H9 (cell line): ENCODE data around the gene DOCK7. TPM values are rescaled to one million over a fixed set of nuclear protein-coding genes. Genes with fewer than 3 reads are reported as not detected.

Source experiments
- DNase-seq: peaks from one replicate; pipeline ENCODE4 v3.0.0-alpha.2; 2017
- H2AFZ ChIP-seq: one replicate; pipeline ENCODE4 v1.6.1; 2013; ENCODE audit warnings: mild to moderate bottlenecking, low read length, control low read depth, moderate library complexity
- H2AK5ac ChIP-seq: 2 replicates; pipeline ENCODE4 v1.6.1; 2013; ENCODE audit warnings: low read length, control low read depth, mixed read lengths; ENCODE audit not compliant: insufficient read length
- H2BK120ac ChIP-seq: one replicate; pipeline ENCODE4 v1.6.1; 2013; ENCODE audit warnings: low read depth, mild to moderate bottlenecking, low read length, control low read depth, inconsistent platforms; ENCODE audit not compliant: poor library complexity, severe bottlenecking
- H2BK12ac ChIP-seq: 2 replicates; pipeline ENCODE4 v1.6.1; 2013; ENCODE audit warnings: low read length, control low read depth, mixed read lengths, low read depth; ENCODE audit not compliant: insufficient read length
- H2BK15ac ChIP-seq: 2 replicates; pipeline ENCODE4 v1.6.1; 2013; ENCODE audit warnings: low read depth, low read length, control low read depth
- H2BK20ac ChIP-seq: one replicate; pipeline ENCODE4 v1.6.1; 2013; ENCODE audit warnings: low read depth, mild to moderate bottlenecking, low read length, control low read depth, inconsistent platforms; ENCODE audit not compliant: poor library complexity, severe bottlenecking
- H2BK5ac ChIP-seq: 2 replicates; pipeline ENCODE4 v1.6.1; 2013; ENCODE audit warnings: low read length, control low read depth, mixed read lengths; ENCODE audit not compliant: insufficient read length
- H3K14ac ChIP-seq: 2 replicates; pipeline ENCODE4 v1.6.1; 2013; ENCODE audit warnings: low read length, control low read depth; ENCODE audit not compliant: insufficient read depth
- H3K18ac ChIP-seq: 2 replicates; pipeline ENCODE4 v1.6.1; 2013; ENCODE audit warnings: low read depth, mild to moderate bottlenecking, mixed read lengths, low read length, control low read depth; ENCODE audit not compliant: insufficient read length
- H3K23ac ChIP-seq: 2 replicates; pipeline ENCODE4 v1.6.1; 2013; ENCODE audit warnings: low read length, control low read depth, mixed read lengths, low read depth; ENCODE audit not compliant: insufficient read length
- H3K23me2 ChIP-seq: 2 replicates; pipeline ENCODE4 v1.6.1; 2013; ENCODE audit warnings: low read depth, mild to moderate bottlenecking, mixed read lengths, low read length, control low read depth; ENCODE audit not compliant: insufficient read length, poor library complexity, severe bottlenecking
- H3K27ac ChIP-seq: 2 replicates; pipeline ENCODE4 v1.5.1; 2013; ENCODE audit warnings: low read length, control low read depth, mixed read lengths, low read depth; ENCODE audit not compliant: insufficient read length
- H3K27me3 ChIP-seq: 2 replicates; pipeline ENCODE4 v1.6.1; 2013; ENCODE audit warnings: low read length, control low read depth, inconsistent platforms; ENCODE audit not compliant: insufficient read depth
- H3K4ac ChIP-seq: 2 replicates; pipeline ENCODE4 v1.6.1; 2013; ENCODE audit warnings: low read depth, mild to moderate bottlenecking, control low read depth, inconsistent platforms, low read length, moderate library complexity
- H3K4me1 ChIP-seq: 2 replicates; pipeline ENCODE4 v1.6.1; 2013; ENCODE audit warnings: low read length, control low read depth, inconsistent platforms; ENCODE audit not compliant: insufficient read depth
- H3K4me2 ChIP-seq: 2 replicates; pipeline ENCODE4 v1.6.1; 2013; ENCODE audit warnings: low read length, control low read depth, mixed read lengths; ENCODE audit not compliant: insufficient read length, insufficient read depth
- H3K56ac ChIP-seq: 2 replicates; pipeline ENCODE4 v1.6.1; 2013; ENCODE audit warnings: low read depth, mild to moderate bottlenecking, mixed read lengths, low read length, control low read depth; ENCODE audit not compliant: insufficient read length
- H3K79me1 ChIP-seq: 2 replicates; pipeline ENCODE4 v1.6.1; 2013; ENCODE audit warnings: low read depth, mild to moderate bottlenecking, moderate library complexity, low read length, control low read depth, inconsistent platforms; ENCODE audit not compliant: insufficient read depth, poor library complexity, severe bottlenecking
- H3K79me2 ChIP-seq: 2 replicates; pipeline ENCODE4 v1.6.1; 2013; ENCODE audit warnings: low read length, control low read depth, inconsistent platforms; ENCODE audit not compliant: insufficient read depth
- H3K9ac ChIP-seq: 2 replicates; pipeline ENCODE4 v1.6.1; 2013; ENCODE audit warnings: low read length, control low read depth, mixed read lengths; ENCODE audit not compliant: insufficient read length; ENCODE audit errors: extremely low read depth
- H3K9me3 ChIP-seq: one replicate; pipeline ENCODE4 v1.6.1; 2013; ENCODE audit warnings: low read depth, low read length, inconsistent platforms; ENCODE audit not compliant: control insufficient read depth
- H3T11ph ChIP-seq: one replicate; pipeline ENCODE4 v1.6.1; 2013; ENCODE audit warnings: mild to moderate bottlenecking, low read length, control low read depth, inconsistent platforms
- H4K20me1 ChIP-seq: one replicate; pipeline ENCODE4 v1.6.1; 2013; ENCODE audit not compliant: control insufficient read depth, insufficient read length, insufficient read depth
- H4K5ac ChIP-seq: 2 replicates; pipeline ENCODE4 v1.6.1; 2013; ENCODE audit warnings: low read depth, mild to moderate bottlenecking, mixed read lengths, low read length, control low read depth; ENCODE audit not compliant: insufficient read length
- H4K8ac ChIP-seq: replicated peaks from 2 replicates; pipeline ENCODE4 v1.6.1; 2013; ENCODE audit warnings: low read length, control low read depth, mixed read lengths, low read depth; ENCODE audit not compliant: insufficient read length
- H4K91ac ChIP-seq: 2 replicates; pipeline ENCODE4 v1.6.1; 2013; ENCODE audit warnings: low read depth, mild to moderate bottlenecking, moderate library complexity, mixed read lengths, low read length, control low read depth; ENCODE audit not compliant: insufficient read length
- H3K27ac Mint-ChIP-seq, 3 experiments: 2 replicates in 2 of 3; 3 replicates in 1 of 3; pipeline ENCODE4 v1.8.0; 2020 to 2021; ENCODE audit warnings: mixed read lengths in 3 of 3, mild to moderate bottlenecking in 1 of 3, moderate library complexity in 1 of 3
- H3K27me3 Mint-ChIP-seq: 2 replicates; pipeline ENCODE4 v1.8.0; 2021; ENCODE audit warnings: low read depth, mild to moderate bottlenecking, moderate library complexity, mixed read lengths
- H3K36me3 Mint-ChIP-seq, 3 experiments: 2 replicates in 2 of 3; 3 replicates in 1 of 3; pipeline ENCODE4 v1.8.0; 2020 to 2021; ENCODE audit warnings: low read depth in 3 of 3, mixed read lengths in 3 of 3; ENCODE audit not compliant: insufficient read depth in 1 of 3
- H3K4me1 Mint-ChIP-seq, 2 experiments: 2 replicates each; pipeline ENCODE4 v1.8.0; 2020; ENCODE audit warnings: mixed read lengths in 2 of 2
- H3K4me3 Mint-ChIP-seq, 2 experiments: 2 replicates in 1 of 2; 3 replicates in 1 of 2; pipeline ENCODE4 v1.8.0; 2020 to 2021; ENCODE audit warnings: mild to moderate bottlenecking in 2 of 2, mixed read lengths in 2 of 2, moderate library complexity in 1 of 2
- H3K9me3 Mint-ChIP-seq, 2 experiments: 2 replicates in 1 of 2; 3 replicates in 1 of 2; pipeline ENCODE4 v1.8.0; 2020; ENCODE audit warnings: mild to moderate bottlenecking in 2 of 2, mixed read lengths in 2 of 2, moderate library complexity in 1 of 2
- WGBS: extraction: QIAGEN DNeasy Blood & Tissue Kit; methylation state at CpG from one replicate; pipeline ENCODE4 v1.1.7; 2013; ENCODE audit warnings: missing lambda C conversion rate, low lambda C conversion rate, mixed read lengths; ENCODE audit not compliant: insufficient read length; ENCODE audit errors: extremely low coverage; 5-methylcytosine and 5-hydroxymethylcytosine counted together
- total RNA-seq: library from RNA; stranded (reverse); gene quantifications from 2 replicates; pipeline ENCODE4 v1.2.1, GENCODE V29; 2021
- TF ChIP-seq, protein P1 (sequence below): fragments of 200-600 bp; sonication (generic); conservative IDR thresholded peaks from 3 replicates; pipeline ENCODE4 v1.8.0; 2021; ENCODE audit warnings: antibody characterized with exemption, mild to moderate bottlenecking

Gene DOCK7
- total RNA-seq, 1 experiment from 2014 or later: 36.8 TPM

DNA sequence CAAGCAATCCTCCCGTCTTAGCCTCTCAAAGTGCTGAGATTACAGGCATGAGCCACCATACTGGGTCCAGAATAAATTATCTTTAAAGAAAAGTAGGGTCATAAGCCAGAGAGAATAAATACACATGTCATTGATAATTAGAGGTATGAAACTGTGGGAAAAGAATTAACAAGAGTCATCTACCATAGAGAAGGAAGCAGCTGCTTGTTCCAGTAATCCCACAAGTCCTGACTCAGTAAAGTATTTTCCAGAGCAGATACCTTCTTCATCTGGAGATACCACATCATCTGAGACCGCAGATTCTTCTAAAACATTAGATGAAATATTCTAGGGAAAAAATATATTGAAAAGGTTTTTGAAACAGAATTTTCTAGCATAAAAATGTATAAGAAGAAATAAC is 195.7 kb downstream of the DOCK7 start:
- Histone ChIP-seq H3K9me3 (no peaks in the 10 kb centered on the region), H3K9ac (no peak overlapping the region), H4K8ac (no peak overlapping the region), H2AK5ac (no peak overlapping the region), H3K79me1 (no peaks in the 10 kb centered on the region), H4K91ac (no peak overlapping the region), H3K56ac (no peak overlapping the region), H3K23me2 (no peaks in the 10 kb centered on the region), H2AFZ (no peak overlapping the region), H2BK15ac (no peak overlapping the region), H2BK120ac (no peak overlapping the region), H3K27ac (no peak overlapping the region), H2BK20ac (no peak overlapping the region), H3K23ac (no peak overlapping the region), H3K14ac (no peak overlapping the region), H3K79me2 (no peaks in the 10 kb centered on the region), H3K27me3 (no peaks in the 10 kb centered on the region), H3K4ac (no peak overlapping the region), H4K5ac (no peak overlapping the region), H3K4me2 (no peak overlapping the region), H2BK12ac (no peak overlapping the region), H3K4me1 (no peaks in the 10 kb centered on the region), H3K18ac (no peak overlapping the region), H3T11ph (no peak overlapping the region), H2BK5ac (no peak overlapping the region), H4K20me1 (no peaks in the 10 kb centered on the region)
- Mint-ChIP-seq H3K4me3 (no peak overlapping the region), H3K27ac (peak overlapping the region in 1 of 3 experiments; percentile 13; a peak in 1 of 7 replicates), H3K36me3 (peaks cover 2 to 17% (median 13%) of the 10 kb centered on the region in 3 experiments; a peak in 5 of 7 replicates), H3K9me3 (no peaks in the 10 kb centered on the region), H3K27me3 (no peaks in the 10 kb centered on the region), H3K4me1 (peaks cover 5 to 12% of the 10 kb centered on the region in 2 experiments; a peak in 3 of 4 replicates)
- no peak for DNase-seq
- no CpG with 5 or more reads among the region's 2 CpGs for WGBS
- TF ChIP-seq, protein P1, sequence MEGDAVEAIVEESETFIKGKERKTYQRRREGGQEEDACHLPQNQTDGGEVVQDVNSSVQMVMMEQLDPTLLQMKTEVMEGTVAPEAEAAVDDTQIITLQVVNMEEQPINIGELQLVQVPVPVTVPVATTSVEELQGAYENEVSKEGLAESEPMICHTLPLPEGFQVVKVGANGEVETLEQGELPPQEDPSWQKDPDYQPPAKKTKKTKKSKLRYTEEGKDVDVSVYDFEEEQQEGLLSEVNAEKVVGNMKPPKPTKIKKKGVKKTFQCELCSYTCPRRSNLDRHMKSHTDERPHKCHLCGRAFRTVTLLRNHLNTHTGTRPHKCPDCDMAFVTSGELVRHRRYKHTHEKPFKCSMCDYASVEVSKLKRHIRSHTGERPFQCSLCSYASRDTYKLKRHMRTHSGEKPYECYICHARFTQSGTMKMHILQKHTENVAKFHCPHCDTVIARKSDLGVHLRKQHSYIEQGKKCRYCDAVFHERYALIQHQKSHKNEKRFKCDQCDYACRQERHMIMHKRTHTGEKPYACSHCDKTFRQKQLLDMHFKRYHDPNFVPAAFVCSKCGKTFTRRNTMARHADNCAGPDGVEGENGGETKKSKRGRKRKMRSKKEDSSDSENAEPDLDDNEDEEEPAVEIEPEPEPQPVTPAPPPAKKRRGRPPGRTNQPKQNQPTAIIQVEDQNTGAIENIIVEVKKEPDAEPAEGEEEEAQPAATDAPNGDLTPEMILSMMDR: no peak
